GM18909 (cell line): Measurements from ENCODE around the gene CDK5RAP1.
"Not testable (repeated sequence)": the region's sequence is repeated elsewhere in the genome, so short reads cannot be mapped to it uniquely, and the experiment has no call there.

Experiments used
- ATAC-seq: cut with Tn5 transposase; IDR thresholded peaks from one replicate; pipeline ENCODE4 v1.9.1; 2021; ENCODE audit warnings: mild to moderate bottlenecking; ENCODE audit not compliant: unreplicated experiment, poor library complexity

CDK5RAP1 gene

DNA sequence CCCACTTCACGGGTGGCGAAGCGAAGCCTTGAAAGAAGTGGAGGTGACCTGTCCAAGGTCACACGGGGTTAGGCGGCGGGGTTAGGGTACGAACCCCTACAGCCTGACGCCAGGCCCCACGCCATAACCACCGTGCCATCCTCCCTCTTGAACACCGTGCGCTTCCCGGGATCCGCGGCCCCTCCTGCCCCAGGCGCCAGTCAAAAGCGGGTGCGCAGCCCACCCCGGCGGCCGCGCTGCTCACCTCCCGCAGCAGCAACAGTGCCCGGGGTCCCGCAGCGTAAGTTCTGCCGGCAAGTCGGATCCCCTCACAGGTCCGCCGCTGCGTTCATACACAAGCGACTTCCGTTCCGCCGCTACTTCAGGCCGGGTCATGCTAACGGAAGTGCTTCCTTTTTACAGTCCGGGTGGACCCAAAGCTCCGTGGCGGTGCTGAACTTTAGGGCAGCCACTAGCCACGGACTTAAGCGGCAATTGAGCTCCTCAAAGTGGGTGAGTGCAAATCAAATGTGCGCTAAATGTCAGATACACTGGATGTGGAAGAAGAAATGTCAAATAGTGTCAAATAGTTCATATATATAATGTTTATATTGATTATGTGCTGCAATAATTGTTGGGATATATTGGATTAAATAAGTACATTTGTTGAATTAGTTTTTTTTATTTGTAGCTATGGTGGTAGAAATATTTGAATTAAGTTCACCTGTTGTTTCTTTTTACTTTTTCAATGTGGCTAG, at the start of gene CDK5RAP1:
Gene CDK5RAP1 (minus strand): TSS at position 336 of the 737 bp plus-strand sequence. CDS start 4,455 bp downstream, outside the sequence.
- ATAC-seq = peak; percentile 82

GRCh38 chr20:33450867-33451266, 49.5 kb upstream of the CDK5RAP1 start:
- ATAC-seq = no peak

- ATAC-seq = no peak
Measured at GRCh38 chr20:33445881-33446625, 44.7 kb upstream of the CDK5RAP1 start.

DNA sequence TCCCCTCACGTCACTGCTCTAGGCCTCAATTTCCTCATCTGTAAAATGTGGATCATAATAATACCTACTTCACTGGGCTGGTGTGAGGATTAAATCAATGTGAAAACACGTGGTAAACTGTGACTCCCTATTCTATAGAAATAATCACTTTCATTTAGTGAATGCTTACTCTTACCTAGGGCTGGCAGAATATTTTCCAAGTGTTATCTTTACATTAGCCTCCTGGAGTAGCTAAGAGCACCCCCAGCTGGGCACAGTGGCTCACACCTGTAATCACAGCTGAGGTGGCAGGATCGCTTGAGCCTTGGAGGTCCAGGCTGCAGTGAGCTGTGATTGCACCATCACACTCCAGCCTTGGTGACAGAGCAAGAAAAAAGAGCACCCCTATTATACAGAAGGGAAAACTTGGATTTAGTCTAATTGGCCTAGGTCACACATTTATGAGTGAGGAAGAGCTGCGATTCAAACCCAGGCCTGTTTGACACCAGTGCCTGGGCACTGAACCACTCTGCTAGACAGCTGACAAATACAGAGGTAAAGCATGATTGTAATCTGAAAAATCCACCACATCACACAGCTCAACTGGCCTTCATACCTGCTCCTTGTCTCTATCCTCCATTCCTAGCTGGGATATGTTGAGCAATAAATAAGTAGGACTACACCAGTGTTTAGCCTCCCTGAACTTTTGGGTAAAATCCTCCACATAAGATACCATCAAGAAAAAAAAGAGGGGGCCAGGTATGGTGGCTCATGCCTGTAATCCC, 43.7 kb upstream of the CDK5RAP1 start:
- ATAC-seq = no peak

- ATAC-seq = peak; percentile 74
Measured at GRCh38 chr20:33443512-33444239, 42.4 kb upstream of the CDK5RAP1 start, which contains the start of gene SNTA1. TSS of gene SNTA1 (minus strand) at chr20:33443763. CDS start at chr20:33443620, 143 bp downstream.

GRCh38 chr20:33443006-33443511, 41.7 kb upstream of the CDK5RAP1 start:
- ATAC-seq = peak; percentile 27

GRCh38 chr20:33442136-33443005, 41.1 kb upstream of the CDK5RAP1 start:
- ATAC-seq = no peak

GRCh38 chr20:33441142-33441955, 40.0 kb upstream of the CDK5RAP1 start:
- ATAC-seq = no peak

GRCh38 chr20:33440562-33440961, 39.2 kb upstream of the CDK5RAP1 start:
- ATAC-seq = not testable (repeated sequence)

- ATAC-seq = no peak
Measured at GRCh38 chr20:33438481-33438880, 37.2 kb upstream of the CDK5RAP1 start.

GRCh38 chr20:33437141-33437911, 36.0 kb upstream of the CDK5RAP1 start:
- ATAC-seq = no peak

DNA sequence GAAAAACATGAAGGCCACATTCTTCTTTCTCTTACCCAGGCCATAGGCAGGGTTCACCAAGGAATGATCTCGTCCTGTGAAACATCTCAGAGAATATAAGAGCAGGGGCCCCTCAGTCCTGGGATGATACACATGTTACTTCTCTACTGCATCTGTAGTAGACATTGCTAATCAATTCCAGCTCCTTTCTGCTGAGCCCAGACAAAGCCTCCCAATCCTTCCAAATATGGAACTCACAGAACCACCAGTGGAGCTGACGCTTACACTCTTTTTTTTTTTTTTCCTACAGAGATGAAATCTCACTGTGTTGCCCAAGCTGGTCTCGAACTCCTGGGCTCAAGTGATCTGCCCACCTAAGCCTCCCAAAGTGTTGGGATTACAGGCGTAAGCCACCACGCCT, 33.1 kb upstream of the CDK5RAP1 start:
- no peak for ATAC-seq

GRCh38 chr20:33433465-33434234, 32.3 kb upstream of the CDK5RAP1 start:
- no peak for ATAC-seq

DNA sequence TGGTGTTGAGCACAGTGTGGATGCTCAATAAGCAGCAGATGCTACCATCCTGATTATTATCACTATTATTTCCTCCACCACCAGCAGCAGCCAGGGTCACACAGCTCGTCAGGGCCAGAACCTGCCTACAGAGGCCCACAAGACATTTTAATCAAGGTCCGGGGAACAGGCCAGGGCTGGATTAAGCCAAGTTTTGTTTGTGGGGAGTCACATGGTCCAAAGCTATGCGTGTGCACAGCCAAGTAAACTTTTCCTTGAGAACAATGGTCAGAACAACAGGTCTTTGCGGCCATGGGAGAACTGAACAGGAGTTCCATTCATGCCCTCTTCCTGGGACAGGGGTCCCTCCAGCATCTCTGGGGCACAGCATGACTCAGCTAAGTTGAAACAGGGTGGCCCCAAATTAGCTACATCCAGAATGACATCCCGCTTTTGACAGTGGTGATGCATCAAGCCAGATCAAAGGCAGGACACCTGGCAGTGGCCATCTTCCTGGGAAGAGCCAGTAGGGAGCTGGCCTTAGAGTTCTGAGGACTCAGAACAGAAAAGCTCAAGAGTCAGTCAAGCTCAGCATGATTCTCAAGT, 30.6 kb upstream of the CDK5RAP1 start:
- ATAC-seq = no peak

DNA sequence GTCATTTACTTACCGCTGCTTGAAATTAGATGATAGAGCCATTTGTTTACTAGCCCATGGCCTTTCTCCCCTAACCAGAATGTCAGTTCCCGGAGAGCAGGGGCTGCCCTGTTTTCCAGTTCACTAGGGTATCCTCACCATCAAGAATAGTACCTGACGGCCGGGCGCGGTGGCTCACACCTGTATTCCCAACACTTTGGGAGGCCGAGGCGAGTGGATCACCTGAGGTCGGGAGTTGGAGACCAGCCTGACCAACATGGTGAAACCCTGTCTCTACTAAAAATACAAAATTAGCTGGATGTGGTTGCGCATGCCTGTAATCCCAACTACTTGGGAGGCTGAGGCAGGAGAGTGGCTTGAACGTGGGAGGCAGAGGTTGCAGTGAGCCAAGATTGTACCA, 22.6 kb upstream of the CDK5RAP1 start:
- ATAC-seq = not testable (repeated sequence)

- no peak for ATAC-seq
Measured at GRCh38 chr20:33423141-33423834, 22.0 kb upstream of the CDK5RAP1 start.
